ENCODE results near the gene MYLK.

- TF ChIP-seq MAX (IDR thresholded peaks at IDR 0.05) (no peak), CTCF (IDR thresholded peaks at IDR 0.05; ENCODE audit: low read depth, low read length, missing input control) (no peak), NR2F2 (IDR thresholded peaks at IDR 0.05) (no peak), YY1 (IDR thresholded peaks at IDR 0.05) (no peak), JUND (IDR thresholded peaks at IDR 0.05) (no peak), TAF1 (conservative IDR thresholded peaks at IDR 0.05) (no peak), EGR1 (IDR thresholded peaks at IDR 0.05; ENCODE audit: low read depth in 2 of 2) (no peak), ATF3 (IDR thresholded peaks at IDR 0.05) (no peak), RAD21 (IDR thresholded peaks at IDR 0.05) (no peak), RXRA (IDR thresholded peaks at IDR 0.05) (no peak)
Observed at GRCh38 chr3:123751433-123751832, 132.7 kb downstream of the MYLK start.

Measured in liver (tissue), 3 donors.